Left lobe of liver (tissue), 2 donors: ENCODE measurements around the gene GTF3C5. TPM values are rescaled to one million over a fixed set of nuclear protein-coding genes. Genes with fewer than 3 reads are reported as not detected.
"Not testable (repeated sequence)": the region's sequence is repeated elsewhere in the genome, so short reads cannot be mapped to it uniquely, and the experiment has no call there.

Source experiments
- ATAC-seq: fragments of 200-7000 bp; cut with Tn5 transposase; one replicate; pipeline ENCODE4 v1.9.1; 2020; ENCODE audit warnings: mild to moderate bottlenecking, moderate library complexity
- DNase-seq: peaks from one replicate; pipeline ENCODE4 v3.0.0-alpha.2; 2020; ENCODE audit warnings: low spot score
- total RNA-seq: library from RNA; stranded (reverse); gene quantifications from one replicate; pipeline ENCODE4 v1.2.1, GENCODE V29; 2021
- donor health status: DM: no; HTN: no; CAD: no; lungs with moderate emphysema.
- donor health status: DM: no; HTN: yes; CAD: no.

GTF3C5 gene
- total RNA-seq, 1 donor from 2014 or later, result 24.6 TPM

- ATAC-seq, result no peak
- no peak for DNase-seq
Measured at GRCh38 chr9:133051966-133052539, 21.3 kb downstream of the GTF3C5 start.

DNA sequence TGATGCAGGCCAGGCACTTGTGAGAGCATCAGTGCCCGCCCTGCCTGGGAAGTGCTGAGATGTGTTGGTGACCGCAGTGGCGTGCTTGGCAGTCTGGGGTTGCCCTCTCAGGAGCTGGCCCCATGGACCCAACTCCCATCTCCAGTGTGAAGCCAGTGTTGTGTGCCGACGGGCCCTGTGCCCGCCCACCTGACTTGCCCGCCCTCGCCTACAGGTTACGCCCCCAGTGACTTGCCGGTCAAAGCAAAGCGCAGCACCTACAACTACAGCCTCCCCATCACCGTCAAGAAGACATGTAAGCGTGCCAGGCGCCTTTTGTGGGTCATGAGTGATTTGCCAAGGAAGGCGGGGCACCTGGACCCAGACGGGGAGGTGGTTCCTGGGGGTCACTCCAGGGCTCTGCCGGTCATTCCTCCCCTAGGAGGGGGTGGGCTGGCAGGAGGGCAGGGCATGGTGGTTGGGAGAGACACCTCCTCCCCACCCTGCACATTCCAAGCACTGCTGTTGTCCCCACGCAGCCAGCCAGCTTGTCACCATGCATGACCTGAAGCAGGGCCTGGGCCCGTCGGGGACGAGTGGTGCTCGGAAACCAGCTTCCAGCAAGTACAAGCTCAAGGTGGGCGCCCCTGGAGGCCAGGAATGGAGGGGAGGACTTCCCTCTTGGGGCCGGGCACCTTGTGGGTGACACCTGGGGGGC lies 23.5 kb downstream of the GTF3C5 start:
- DNase-seq (no peak), ATAC-seq (no peak)

DNA sequence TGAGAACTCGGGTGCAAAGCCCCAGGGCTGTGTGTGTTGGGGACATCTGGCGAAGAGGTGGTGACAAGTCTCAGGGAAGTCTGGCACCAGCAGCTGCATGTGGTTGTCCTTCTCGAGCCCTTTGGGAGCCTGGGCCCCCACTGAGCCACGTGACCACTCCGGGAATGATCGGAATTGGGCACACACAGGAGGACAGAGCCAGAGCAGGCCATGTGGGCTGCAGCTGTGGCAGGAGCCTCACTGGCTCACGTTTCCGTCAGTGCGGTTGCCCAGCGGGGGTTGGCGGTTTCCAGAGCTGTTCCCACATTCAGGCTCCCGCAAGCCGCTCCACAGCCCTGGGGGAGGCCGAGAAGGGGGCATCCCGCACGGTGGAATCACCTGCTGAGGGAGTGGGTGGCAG lies 24.2 kb downstream of the GTF3C5 start:
- DNase-seq (no peak), ATAC-seq (no peak)

GRCh38 chr9:133055788-133056420 lies 25.1 kb downstream of the GTF3C5 start:
- no peak for ATAC-seq
- DNase-seq, result no peak

GRCh38 chr9:133056533-133056932 lies 25.7 kb downstream of the GTF3C5 start:
- DNase-seq (no peak), ATAC-seq (no peak)

- no peak for DNase-seq
- no peak for ATAC-seq
Measured at GRCh38 chr9:133057006-133057405, 26.2 kb downstream of the GTF3C5 start.

DNA sequence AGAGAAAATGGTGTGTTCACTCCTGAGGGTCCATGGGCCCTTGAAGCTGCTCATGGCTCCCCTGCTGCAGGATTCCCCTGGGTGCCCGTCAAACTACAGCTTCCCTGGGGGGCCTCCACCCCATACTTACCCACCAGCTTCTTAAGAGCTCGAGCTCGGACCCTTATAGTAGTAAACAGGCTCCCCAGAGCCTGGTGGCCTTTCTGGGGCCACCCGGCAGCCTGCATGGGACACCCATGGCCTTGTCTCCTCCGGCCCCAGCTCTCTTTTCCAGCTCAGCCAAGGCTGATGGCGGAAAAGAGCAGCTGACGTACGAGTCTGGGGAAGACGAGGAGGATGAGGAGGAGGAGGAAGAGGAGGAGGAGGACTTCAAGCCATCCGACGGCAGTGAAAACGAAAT lies 26.8 kb downstream of the GTF3C5 start:
- no peak for DNase-seq

DNA sequence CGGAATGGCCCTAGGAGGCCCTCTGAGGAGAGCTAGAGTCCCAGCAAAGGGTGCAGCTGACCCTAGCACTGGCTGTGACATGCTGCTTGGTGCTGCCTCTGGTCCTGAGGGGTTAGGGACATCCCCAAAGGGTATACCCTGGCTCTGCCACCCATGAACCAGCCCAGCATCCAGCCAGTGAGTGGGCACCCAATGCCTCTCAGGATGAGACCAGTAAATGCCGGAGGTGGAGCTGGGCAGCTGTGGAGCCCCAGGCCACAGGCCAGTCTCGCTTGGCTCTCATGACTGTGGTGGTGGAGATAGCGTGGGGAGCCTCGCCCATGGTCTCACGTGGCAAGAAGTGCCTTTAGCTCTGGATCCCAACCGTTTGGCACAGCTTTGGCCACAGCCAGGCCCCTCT lies 27.3 kb downstream of the GTF3C5 start:
- ATAC-seq (no peak), DNase-seq (no peak)

More for the DNA sequence above, 26.8 kb downstream of the GTF3C5 start:
- ATAC-seq, result no peak

GRCh38 chr9:133058550-133059320 lies 27.9 kb downstream of the GTF3C5 start:
- ATAC-seq, result no peak

GRCh38 chr9:133059623-133060022 lies 28.8 kb downstream of the GTF3C5 start:
- no peak for DNase-seq
- ATAC-seq, result no peak

More at GRCh38 chr9:133058550-133059320, 27.9 kb downstream of the GTF3C5 start:
- no peak for DNase-seq

DNA sequence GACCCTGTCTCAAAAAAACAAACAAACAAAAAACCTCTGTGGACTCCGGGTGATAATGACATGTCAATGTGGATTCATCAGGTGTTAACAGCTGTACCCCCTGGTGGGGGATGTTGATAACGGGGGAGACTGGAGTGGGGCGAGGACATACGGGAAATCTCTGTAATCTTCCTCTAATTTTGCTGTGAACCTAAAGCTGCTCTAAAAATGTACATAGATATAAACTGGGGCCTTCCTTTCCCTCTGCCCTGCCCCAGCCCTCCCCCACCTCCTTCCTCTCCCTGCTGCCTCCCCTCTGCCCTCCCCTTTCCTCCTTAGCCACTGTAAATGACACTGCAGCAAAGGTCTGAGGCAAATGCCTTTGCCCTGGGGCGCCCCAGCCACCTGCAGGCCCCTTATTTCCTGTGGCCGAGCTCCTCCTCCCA lies 29.6 kb downstream of the GTF3C5 start:
- ATAC-seq, result no peak
- DNase-seq, result no peak

GRCh38 chr9:133061019-133061763 lies 30.4 kb downstream of the GTF3C5 start:
- ATAC-seq, DNase-seq: not testable (repeated sequence)

DNA sequence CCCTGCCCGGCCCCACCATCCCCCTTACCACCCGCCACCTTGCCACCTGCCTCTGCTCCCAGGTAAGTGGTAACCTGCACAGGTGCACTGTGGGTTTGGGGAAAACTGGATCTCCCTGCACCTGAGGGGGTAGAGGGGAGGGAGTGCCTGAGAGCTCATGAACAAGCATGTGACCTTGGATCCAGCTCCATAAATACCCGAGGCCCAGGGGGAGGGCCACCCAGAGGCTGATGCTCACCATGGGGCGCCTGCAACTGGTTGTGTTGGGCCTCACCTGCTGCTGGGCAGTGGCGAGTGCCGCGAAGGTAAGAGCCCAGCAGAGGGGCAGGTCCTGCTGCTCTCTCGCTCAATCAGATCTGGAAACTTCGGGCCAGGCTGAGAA lies 31.0 kb downstream of the GTF3C5 start, which contains the start of gene CEL:
Gene CEL, plus strand, starts transcription at position 218 of the 382 bp plus-strand sequence. Its CDS starts 22 bp downstream, at position 240.
- not testable (repeated sequence) for DNase-seq, ATAC-seq

- not testable (repeated sequence) for ATAC-seq, DNase-seq
Measured at GRCh38 chr9:133062569-133062968, 31.8 kb downstream of the GTF3C5 start.

DNA sequence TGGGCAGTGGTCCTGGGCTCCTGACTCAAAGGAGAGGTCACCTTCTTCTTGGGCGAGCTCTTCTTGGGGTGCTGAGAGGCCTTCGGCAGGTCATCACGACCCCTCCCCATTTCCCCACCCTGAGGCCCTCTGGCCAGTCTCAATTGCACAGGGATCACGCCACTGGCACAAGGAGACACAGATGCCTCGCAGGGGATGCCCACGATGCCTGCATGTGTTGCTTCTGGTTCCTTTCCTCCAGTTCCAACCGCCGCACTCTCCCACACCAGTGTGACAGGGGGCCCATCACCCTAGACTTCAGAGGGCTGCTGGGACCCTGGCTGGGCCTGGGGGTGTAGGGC lies 32.3 kb downstream of the GTF3C5 start:
- DNase-seq (no peak), ATAC-seq (no peak)

DNA sequence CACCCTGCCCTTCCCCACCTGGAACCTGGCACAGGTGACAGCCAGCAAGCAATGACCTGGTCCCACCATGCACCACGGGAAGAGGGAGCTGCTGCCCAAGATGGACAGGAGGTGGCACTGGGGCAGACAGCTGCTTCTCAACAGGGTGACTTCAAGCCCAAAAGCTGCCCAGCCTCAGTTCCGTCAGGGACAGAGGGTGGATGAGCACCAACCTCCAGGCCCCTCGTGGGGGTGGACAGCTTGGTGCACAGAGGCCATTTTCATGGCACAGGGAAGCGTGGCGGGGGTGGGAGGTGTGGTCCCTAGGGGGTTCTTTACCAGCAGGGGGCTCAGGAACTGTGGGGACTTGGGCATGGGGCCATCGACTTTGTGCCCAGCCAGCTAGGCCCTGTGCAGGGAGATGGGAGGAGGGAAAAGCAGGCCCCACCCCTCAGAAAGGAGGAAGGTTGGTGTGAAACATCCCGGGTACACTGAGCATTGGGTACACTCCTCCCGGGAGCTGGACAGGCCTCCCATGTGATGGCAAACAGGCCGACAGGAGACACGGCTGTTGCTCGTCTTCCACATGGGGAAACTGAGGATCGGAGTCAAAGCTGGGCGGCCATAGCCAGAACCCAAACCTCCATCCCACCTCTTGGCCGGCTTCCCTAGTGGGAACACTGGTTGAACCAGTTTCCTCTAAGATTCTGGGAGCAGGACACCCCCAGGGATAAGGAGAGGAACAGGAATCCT lies 32.9 kb downstream of the GTF3C5 start:
- no peak for ATAC-seq
- DNase-seq, result no peak

- ATAC-seq, result no peak
- no peak for DNase-seq
Measured at GRCh38 chr9:133064241-133065069, 33.7 kb downstream of the GTF3C5 start.

DNA sequence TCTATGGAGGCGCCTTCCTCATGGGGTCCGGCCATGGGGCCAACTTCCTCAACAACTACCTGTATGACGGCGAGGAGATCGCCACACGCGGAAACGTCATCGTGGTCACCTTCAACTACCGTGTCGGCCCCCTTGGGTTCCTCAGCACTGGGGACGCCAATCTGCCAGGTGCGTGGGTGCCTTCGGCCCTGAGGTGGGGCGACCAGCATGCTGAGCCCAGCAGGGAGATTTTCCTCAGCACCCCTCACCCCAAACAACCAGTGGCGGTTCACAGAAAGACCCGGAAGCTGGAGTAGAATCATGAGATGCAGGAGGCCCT lies 34.2 kb downstream of the GTF3C5 start:
- DNase-seq (no peak), ATAC-seq (no peak)
